Activated T-cell treated with anti-CD3 and anti-CD28 coated beads, Interleukin-2, amount 50 U/mL, for 24 hours (primary cell): ENCODE results near the gene PTH1R.

Experiments used
- DNase-seq: peaks from one replicate; pipeline ENCODE4 v3.0.0-alpha.2; 2020
- H3K27ac Mint-ChIP-seq: 2 replicates; pipeline ENCODE4 v1.8.0; 2020; ENCODE audit warnings: mild to moderate bottlenecking, mixed read lengths
- H3K27me3 Mint-ChIP-seq: 2 replicates; pipeline ENCODE4 v1.8.0; 2020; ENCODE audit warnings: mixed read lengths
- H3K36me3 Mint-ChIP-seq: 2 replicates; pipeline ENCODE4 v1.8.0; 2020; ENCODE audit warnings: low read depth, mixed read lengths
- H3K4me1 Mint-ChIP-seq: 2 replicates; pipeline ENCODE4 v1.8.0; 2020; ENCODE audit warnings: low read depth, mixed read lengths
- H3K4me3 Mint-ChIP-seq: 2 replicates; pipeline ENCODE4 v1.8.0; 2020; ENCODE audit warnings: mild to moderate bottlenecking, moderate library complexity, mixed read lengths
- H3K9me3 Mint-ChIP-seq: 2 replicates; pipeline ENCODE4 v1.8.0; 2020; ENCODE audit warnings: mixed read lengths

PTH1R gene

DNA sequence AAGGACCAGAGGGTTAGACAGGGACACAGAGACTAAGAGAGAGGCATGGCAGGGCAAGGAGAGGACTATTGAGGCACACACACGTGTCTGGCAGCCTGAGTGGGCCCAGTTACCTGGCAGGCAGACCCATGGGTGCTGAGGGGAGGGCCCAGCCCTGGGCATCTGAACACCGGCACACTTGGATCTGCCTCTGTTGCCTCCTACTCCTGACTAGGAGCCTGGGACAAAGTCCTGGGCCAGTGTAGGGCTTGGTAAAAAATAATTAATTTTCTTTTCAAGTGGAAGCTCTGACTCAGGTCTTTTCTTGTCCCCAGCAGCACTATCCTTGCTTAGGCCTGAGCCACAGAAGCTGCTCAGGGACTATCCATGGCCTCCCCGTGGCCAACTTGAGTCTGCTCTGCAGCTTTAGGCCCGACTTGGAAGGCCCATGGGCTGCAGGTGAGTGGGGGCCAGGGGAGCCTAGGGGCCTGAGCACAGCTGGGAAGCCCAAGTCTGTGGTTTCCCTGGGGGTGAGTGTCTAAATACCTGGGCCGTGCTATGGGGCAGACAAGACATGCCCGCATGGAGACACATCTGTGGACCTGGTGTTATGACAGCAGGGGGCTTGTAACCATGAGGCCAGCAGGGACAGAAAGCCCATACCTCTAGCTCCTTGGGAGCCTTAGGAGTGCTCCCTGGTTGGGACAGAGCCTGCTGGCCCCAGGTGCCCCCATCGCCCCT, at the start of gene PTH1R:
Gene PTH1R (plus strand): TSS at position 316 of the 720 bp plus-strand sequence. CDS start 5,839 bp downstream, outside the sequence.
- H3K4me1 Mint-ChIP-seq: peaks cover 13% of the 10 kb centered on the region
- no peaks in the 10 kb centered on the region for H3K36me3 Mint-ChIP-seq
- no peak within 1 kb of the TSS for H3K4me3 Mint-ChIP-seq
- DNase-seq: no peak
- H3K27ac Mint-ChIP-seq: no peak within 1 kb of the TSS
- H3K27me3 Mint-ChIP-seq: peaks cover 25% of the 10 kb centered on the region
- H3K9me3 Mint-ChIP-seq: no peaks in the 10 kb centered on the region

- peak overlapping the region; percentile 48 for H3K27ac Mint-ChIP-seq
- no peaks in the 10 kb centered on the region for H3K27me3 Mint-ChIP-seq
- H3K4me3 Mint-ChIP-seq: no peak overlapping the region
- no peaks in the 10 kb centered on the region for H3K36me3 Mint-ChIP-seq
- H3K9me3 Mint-ChIP-seq: no peaks in the 10 kb centered on the region
- peaks cover 14% of the 10 kb centered on the region for H3K4me1 Mint-ChIP-seq
- DNase-seq: peak; percentile 60
Observed at GRCh38 chr3:46829699-46830208, 47.8 kb upstream of the PTH1R start.

GRCh38 chr3:46830801-46831200, 46.7 kb upstream of the PTH1R start:
- Mint-ChIP-seq H3K36me3 (no peaks in the 10 kb centered on the region), H3K9me3 (no peaks in the 10 kb centered on the region), H3K4me3 (no peak overlapping the region), H3K27me3 (no peaks in the 10 kb centered on the region), H3K4me1 (peaks cover 14% of the 10 kb centered on the region), H3K27ac (no peak overlapping the region)
- DNase-seq: no peak

DNA sequence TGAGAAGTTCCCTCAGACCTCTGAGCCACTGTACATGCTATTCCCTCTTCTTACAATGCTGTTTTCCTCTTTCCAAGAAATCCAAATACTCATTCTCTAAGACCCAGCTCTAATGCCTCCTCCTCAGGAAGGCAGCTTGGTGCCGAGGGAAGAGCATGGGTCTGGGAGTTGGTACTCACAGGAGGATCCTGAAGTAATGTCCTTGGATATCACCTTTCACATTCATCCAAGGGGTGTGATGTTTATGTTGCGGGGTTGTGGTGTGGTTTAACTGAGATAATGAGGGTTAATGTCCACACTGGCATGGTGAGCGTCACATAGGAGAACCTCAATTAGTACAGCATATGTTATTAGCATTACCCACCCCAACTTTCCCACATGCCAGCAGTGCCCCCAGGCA, 46.2 kb upstream of the PTH1R start:
- H3K4me3 Mint-ChIP-seq: no peak overlapping the region
- H3K4me1 Mint-ChIP-seq: peaks cover 14% of the 10 kb centered on the region
- H3K36me3 Mint-ChIP-seq: no peaks in the 10 kb centered on the region
- no peak overlapping the region for H3K27ac Mint-ChIP-seq
- H3K27me3 Mint-ChIP-seq: no peaks in the 10 kb centered on the region
- no peaks in the 10 kb centered on the region for H3K9me3 Mint-ChIP-seq
- DNase-seq: no peak

GRCh38 chr3:46831841-46832240, 45.7 kb upstream of the PTH1R start:
- H3K4me1 Mint-ChIP-seq: peaks cover 14% of the 10 kb centered on the region
- H3K36me3 Mint-ChIP-seq: no peaks in the 10 kb centered on the region
- H3K27ac Mint-ChIP-seq: no peak overlapping the region
- H3K9me3 Mint-ChIP-seq: no peaks in the 10 kb centered on the region
- H3K27me3 Mint-ChIP-seq: no peaks in the 10 kb centered on the region
- no peak overlapping the region for H3K4me3 Mint-ChIP-seq
- no peak for DNase-seq

- no peak overlapping the region for H3K4me3 Mint-ChIP-seq
- H3K27ac Mint-ChIP-seq: no peak overlapping the region
- DNase-seq: no peak
- H3K27me3 Mint-ChIP-seq: no peaks in the 10 kb centered on the region
- peaks cover 14% of the 10 kb centered on the region for H3K4me1 Mint-ChIP-seq
- H3K36me3 Mint-ChIP-seq: no peaks in the 10 kb centered on the region
- H3K9me3 Mint-ChIP-seq: peaks cover 13% of the 10 kb centered on the region
Observed at GRCh38 chr3:46833346-46834300, 43.9 kb upstream of the PTH1R start.

DNA sequence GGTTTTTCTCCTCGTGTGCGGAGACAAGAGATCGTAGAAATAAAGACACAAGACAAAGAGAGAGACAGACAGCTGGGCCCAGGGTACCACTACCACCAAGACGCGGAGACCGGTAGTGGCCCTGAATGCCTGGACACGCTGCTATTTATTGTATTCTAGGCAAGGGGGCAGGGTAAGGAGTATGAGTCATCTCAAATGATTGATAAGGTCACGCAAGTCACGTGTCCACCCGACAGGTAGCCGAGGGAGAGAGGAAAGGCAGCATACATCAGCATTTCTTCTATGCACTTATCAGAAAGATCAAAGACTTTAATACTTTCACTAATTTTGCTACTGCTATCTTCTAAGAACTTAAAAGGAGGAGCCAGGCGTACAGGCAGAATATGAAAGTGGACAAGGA, 42.5 kb upstream of the PTH1R start:
- H3K4me3 Mint-ChIP-seq: no peak overlapping the region
- no peak for DNase-seq
- peaks cover 5% of the 10 kb centered on the region for H3K36me3 Mint-ChIP-seq
- H3K27ac Mint-ChIP-seq: no peak overlapping the region
- peaks cover 18% of the 10 kb centered on the region for H3K9me3 Mint-ChIP-seq
- H3K27me3 Mint-ChIP-seq: no peaks in the 10 kb centered on the region
- H3K4me1 Mint-ChIP-seq: peaks cover 3% of the 10 kb centered on the region

GRCh38 chr3:46835491-46835890, 42.0 kb upstream of the PTH1R start:
- DNase-seq: no peak
- H3K27ac Mint-ChIP-seq: no peak overlapping the region
- H3K4me1 Mint-ChIP-seq: no peaks in the 10 kb centered on the region
- H3K36me3 Mint-ChIP-seq: peaks cover 5% of the 10 kb centered on the region
- peaks cover 20% of the 10 kb centered on the region for H3K9me3 Mint-ChIP-seq
- no peaks in the 10 kb centered on the region for H3K27me3 Mint-ChIP-seq
- no peak overlapping the region for H3K4me3 Mint-ChIP-seq

DNA sequence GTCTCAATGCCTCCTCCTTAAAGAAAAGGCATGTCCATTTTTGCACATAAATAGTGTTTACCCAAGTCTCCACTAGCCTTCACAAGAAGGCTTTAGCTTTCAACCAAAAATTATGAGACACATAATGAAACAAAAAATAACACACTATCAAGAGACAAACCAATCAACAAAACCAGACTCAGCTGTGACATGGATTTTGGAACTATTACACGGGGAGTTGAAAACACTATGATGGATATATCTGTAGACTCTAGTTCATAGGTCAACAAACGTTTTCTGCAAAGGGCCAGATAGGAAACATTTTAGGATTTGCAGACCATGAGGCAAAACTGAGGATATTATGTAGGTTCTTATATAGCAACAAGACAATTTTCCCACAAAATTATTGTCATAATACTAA, 39.2 kb upstream of the PTH1R start:
- Mint-ChIP-seq H3K27ac (no peak overlapping the region), H3K9me3 (peaks cover 33% of the 10 kb centered on the region), H3K36me3 (peaks cover 5% of the 10 kb centered on the region), H3K4me3 (no peak overlapping the region), H3K27me3 (no peaks in the 10 kb centered on the region), H3K4me1 (no peaks in the 10 kb centered on the region)
- DNase-seq: no peak

- H3K27ac Mint-ChIP-seq: no peak overlapping the region
- peaks cover 5% of the 10 kb centered on the region for H3K4me1 Mint-ChIP-seq
- DNase-seq: no peak
- H3K27me3 Mint-ChIP-seq: no peaks in the 10 kb centered on the region
- H3K4me3 Mint-ChIP-seq: no peak overlapping the region
- peaks cover 5% of the 10 kb centered on the region for H3K36me3 Mint-ChIP-seq
- peaks cover 33% of the 10 kb centered on the region for H3K9me3 Mint-ChIP-seq
Observed at GRCh38 chr3:46840491-46840890, 37.0 kb upstream of the PTH1R start.

- H3K36me3 Mint-ChIP-seq: peaks cover 5% of the 10 kb centered on the region
- DNase-seq: no peak
- H3K4me3 Mint-ChIP-seq: no peak overlapping the region
- H3K27ac Mint-ChIP-seq: no peak overlapping the region
- peaks cover 22% of the 10 kb centered on the region for H3K9me3 Mint-ChIP-seq
- no peaks in the 10 kb centered on the region for H3K27me3 Mint-ChIP-seq
- H3K4me1 Mint-ChIP-seq: peaks cover 11% of the 10 kb centered on the region
Observed at GRCh38 chr3:46843508-46843907, 34.0 kb upstream of the PTH1R start.

DNA sequence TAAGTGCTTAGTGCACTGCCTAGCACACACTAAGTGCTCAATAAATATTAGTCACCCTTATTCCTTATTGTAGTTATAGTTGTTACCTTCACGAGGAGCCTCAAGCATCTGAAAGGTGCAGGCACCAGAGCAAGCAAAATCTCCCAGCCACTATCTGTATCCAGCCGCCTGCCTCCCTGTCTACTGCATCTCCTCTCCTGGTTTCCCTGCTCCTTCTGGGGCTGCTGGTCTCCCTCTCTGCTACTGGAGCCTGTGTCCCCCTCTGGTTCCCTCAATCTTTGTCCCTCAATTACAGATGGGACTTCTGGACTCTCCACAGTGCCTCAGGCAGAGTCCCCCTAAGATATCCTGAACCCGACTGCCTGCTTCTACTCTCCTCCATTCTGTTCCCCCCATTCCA, 33.1 kb upstream of the PTH1R start:
- H3K27ac Mint-ChIP-seq: no peak overlapping the region
- peaks cover 11% of the 10 kb centered on the region for H3K4me1 Mint-ChIP-seq
- peak; percentile 28 for DNase-seq
- no peak overlapping the region for H3K4me3 Mint-ChIP-seq
- H3K36me3 Mint-ChIP-seq: peaks cover under 1% of the 10 kb centered on the region
- peaks cover 15% of the 10 kb centered on the region for H3K9me3 Mint-ChIP-seq
- H3K27me3 Mint-ChIP-seq: no peaks in the 10 kb centered on the region

GRCh38 chr3:46844881-46845312, 32.6 kb upstream of the PTH1R start:
- peaks cover 15% of the 10 kb centered on the region for H3K9me3 Mint-ChIP-seq
- H3K27me3 Mint-ChIP-seq: no peaks in the 10 kb centered on the region
- no peak for DNase-seq
- peak overlapping the region; percentile 63 for H3K4me3 Mint-ChIP-seq
- peak overlapping the region; percentile 80 for H3K27ac Mint-ChIP-seq
- H3K4me1 Mint-ChIP-seq: peaks cover 11% of the 10 kb centered on the region
- H3K36me3 Mint-ChIP-seq: no peaks in the 10 kb centered on the region

- H3K36me3 Mint-ChIP-seq: no peaks in the 10 kb centered on the region
- no peak for DNase-seq
- peaks cover 11% of the 10 kb centered on the region for H3K4me1 Mint-ChIP-seq
- peaks cover 14% of the 10 kb centered on the region for H3K9me3 Mint-ChIP-seq
- H3K4me3 Mint-ChIP-seq: peak overlapping the region; percentile 63
- no peaks in the 10 kb centered on the region for H3K27me3 Mint-ChIP-seq
- H3K27ac Mint-ChIP-seq: peak overlapping the region; percentile 80
Observed at GRCh38 chr3:46845397-46845859, 32.1 kb upstream of the PTH1R start.
